A673 (cell line): Measurements from ENCODE around the gene GON7. TPM values are rescaled to one million over a fixed set of nuclear protein-coding genes. Genes with fewer than 3 reads are reported as not detected.
"Not testable (repeated sequence)": the region's sequence is repeated elsewhere in the genome, so short reads cannot be mapped to it uniquely, and the experiment has no call there.

Experiments used
- BruUV-seq: library from RNA; stranded (reverse); fragments of 400-500 nt; replicated peaks from 2 replicates; lab custom pipeline; 2021; lab: Mats Ljungman, UMichigan
- CTCF ChIA-PET: fragments of 300-600 bp; sonication (Branson Sonifier 250); formaldehyde crosslinking; loops from one replicate; lab custom pipeline; 2022; ENCODE audit warnings: antibody characterized with exemption; lab: Charles Lee
- POLR2A ChIA-PET: fragments of 300-600 bp; sonication (Branson Sonifier 250); formaldehyde crosslinking; loops from one replicate; lab custom pipeline; 2022; ENCODE audit warnings: antibody characterized with exemption; ENCODE audit not compliant: low non-redundant PET; lab: Charles Lee
- DNase-seq: peaks from one replicate; pipeline ENCODE4 v3.0.0-alpha.2; 2015; ENCODE audit warnings: low spot score
- H3K27ac ChIP-seq: fragments of 200-600 bp; sonication (generic); 2 replicates; pipeline ENCODE4 v1.5.1; 2016; ENCODE audit warnings: mixed run types, low read depth, mild to moderate bottlenecking, mixed read lengths, antibody characterized with exemption, low read length; ENCODE audit not compliant: poor library complexity, severe bottlenecking
- H3K27me3 ChIP-seq: fragments of 200-600 bp; sonication (generic); replicated peaks from 2 replicates; pipeline ENCODE4 v1.6.1; 2017; ENCODE audit warnings: mixed run types, low read depth, mild to moderate bottlenecking, mixed read lengths, antibody characterized with exemption, low read length; ENCODE audit not compliant: insufficient read depth, poor library complexity
- H3K36me3 ChIP-seq: fragments of 200-600 bp; sonication (generic); 2 replicates; pipeline ENCODE4 v1.6.1; 2016; ENCODE audit warnings: mixed run types, mild to moderate bottlenecking, mixed read lengths, antibody characterized with exemption, low read length; ENCODE audit not compliant: insufficient read depth, poor library complexity, severe bottlenecking
- H3K4me1 ChIP-seq: fragments of 200-600 bp; sonication (generic); 2 replicates; pipeline ENCODE4 v1.6.1; 2017; ENCODE audit warnings: mixed run types, mild to moderate bottlenecking, mixed read lengths, antibody characterized with exemption, low read length; ENCODE audit not compliant: insufficient read depth, poor library complexity, severe bottlenecking
- H3K4me3 ChIP-seq: fragments of 200-600 bp; sonication (generic); 2 replicates; pipeline ENCODE4 v1.5.1; 2016; ENCODE audit warnings: low read depth, mixed run types, mild to moderate bottlenecking, mixed read lengths, low read length; ENCODE audit not compliant: poor library complexity, severe bottlenecking
- H3K9me3 ChIP-seq: fragments of 200-600 bp; sonication (generic); 2 replicates; pipeline ENCODE4 v1.6.1; 2016; ENCODE audit warnings: mixed run types, low read depth, mild to moderate bottlenecking, mixed read lengths, antibody characterized with exemption, low read length; ENCODE audit not compliant: poor library complexity, severe bottlenecking
- CTCF ChIP-seq: fragments of 300-800, 200-600 bp; sonication (generic); conservative IDR thresholded peaks from 2 replicates; pipeline ENCODE4 v1.5.1; 2017; ENCODE audit warnings: low read depth, mild to moderate bottlenecking, antibody characterized with exemption, low read length, moderate library complexity, mixed read lengths
- EZH2 ChIP-seq: fragments of 200-600 bp; sonication (generic); IDR thresholded peaks from 2 replicates; pipeline ENCODE4 v1.6.1; 2017; ENCODE audit warnings: borderline replicate concordance, low read depth, mild to moderate bottlenecking, mixed read lengths, antibody characterized with exemption, low read length; ENCODE audit not compliant: poor library complexity, severe bottlenecking
- intact Hi-C: fragments of 100-400 bp; cut with micrococcal nuclease; formaldehyde crosslinking; loops from one replicate; pipeline ENCODE4 v1.10.0; 2022; ENCODE audit not compliant: unreplicated experiment
- total RNA-seq: library from RNA; stranded (reverse); gene quantifications from 2 replicates; pipeline ENCODE4 v1.2.3, GENCODE V29; 2021

The GON7 gene
- total RNA-seq, 1 experiment from 2014 or later: 24.1 TPM

DNA sequence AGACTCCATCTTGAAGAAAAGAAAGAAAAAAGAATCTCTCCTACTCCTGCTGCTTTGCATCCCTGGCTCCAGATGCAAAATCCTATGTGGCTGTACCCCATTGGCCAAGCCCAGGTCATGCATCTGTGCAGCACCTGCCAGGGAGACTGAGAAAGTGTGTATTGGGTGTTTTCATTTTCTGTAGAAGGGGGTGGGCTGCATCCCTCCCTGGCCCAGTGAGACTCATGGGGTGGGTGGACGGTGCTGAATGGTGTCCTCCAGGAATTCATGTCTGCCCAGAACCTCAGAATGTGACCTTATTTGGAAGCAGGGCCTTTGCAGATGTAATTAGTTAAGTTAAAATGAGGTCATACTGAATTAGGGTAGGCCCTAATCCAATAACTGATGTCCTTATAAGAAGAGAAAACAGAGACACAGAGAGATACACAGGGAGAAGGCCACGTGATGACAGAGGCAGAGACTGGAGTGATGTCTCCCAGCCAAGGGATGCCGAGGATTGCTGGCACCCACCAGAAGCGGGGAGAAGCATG lies 45.4 kb downstream of the GON7 start:
- no TSS peak for BruUV-seq
- no peak for TF ChIP-seq CTCF
- no peaks in the 10 kb centered on the region for H3K27me3 ChIP-seq
- no peak overlapping the region for H3K4me3 ChIP-seq
- H3K9me3 ChIP-seq: no peaks in the 10 kb centered on the region
- ChIA-PET CTCF (no interaction called here), POLR2A (no interaction called here)
- H3K36me3 ChIP-seq: no peaks in the 10 kb centered on the region
- no peak for DNase-seq
- no peaks in the 10 kb centered on the region for H3K4me1 ChIP-seq
- intact Hi-C loops: no loop called here
- no peak overlapping the region for H3K27ac ChIP-seq

DNA sequence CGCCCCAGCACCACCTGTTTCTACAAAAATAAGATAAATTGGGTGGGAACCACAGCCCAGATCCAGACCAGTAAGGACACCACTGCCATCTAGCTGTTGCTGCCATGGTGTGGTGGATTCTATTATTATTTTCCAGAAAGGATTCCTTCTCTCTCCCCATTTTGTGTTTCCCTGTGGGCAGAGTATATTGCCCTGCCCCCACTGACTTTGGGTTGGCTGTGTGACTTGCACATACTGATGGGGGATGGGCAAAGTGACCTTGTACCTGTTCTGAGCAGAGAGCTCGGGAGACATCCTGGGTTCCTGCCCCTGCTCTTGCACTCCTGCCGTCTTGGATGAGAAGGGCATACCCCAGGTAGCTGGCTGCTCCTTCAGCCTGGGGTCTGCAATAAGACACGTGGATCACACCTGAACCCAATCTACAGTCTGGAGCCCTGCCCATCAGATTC lies 46.5 kb downstream of the GON7 start:
- BruUV-seq: no TSS peak
- no peaks in the 10 kb centered on the region for H3K9me3 ChIP-seq
- no peak overlapping the region for H3K27ac ChIP-seq
- ChIA-PET CTCF (interaction anchor here (1.0 to 1.4 kb wide), 5 partner anchors 21 to 208 kb away, joined by 3 to 7 read pairs (median 4); partner anchors contain the start of genes GON7 and UBR7), POLR2A (no interaction called here)
- no peaks in the 10 kb centered on the region for H3K27me3 ChIP-seq
- H3K36me3 ChIP-seq: no peaks in the 10 kb centered on the region
- TF ChIP-seq CTCF (peak; percentile 48), EZH2 (no peak)
- H3K4me1 ChIP-seq: no peaks in the 10 kb centered on the region
- H3K4me3 ChIP-seq: no peak overlapping the region
- intact Hi-C loops: no loop called here
- peak; percentile 48 for DNase-seq

GRCh38 chr14:93159625-93160352 lies 47.1 kb downstream of the GON7 start:
- H3K27ac ChIP-seq, POLR2A ChIA-PET, H3K27me3 ChIP-seq, H3K9me3 ChIP-seq, H3K4me1 ChIP-seq, H3K36me3 ChIP-seq, BruUV-seq, DNase-seq, H3K4me3 ChIP-seq, intact Hi-C loops: not testable (repeated sequence)
- CTCF ChIA-PET: interaction anchor here (0.7 to 1.4 kb wide), 6 partner anchors 21 to 208 kb away, joined by 3 to 7 read pairs (median 4); partner anchors contain the start of genes GON7 and UBR7

DNA sequence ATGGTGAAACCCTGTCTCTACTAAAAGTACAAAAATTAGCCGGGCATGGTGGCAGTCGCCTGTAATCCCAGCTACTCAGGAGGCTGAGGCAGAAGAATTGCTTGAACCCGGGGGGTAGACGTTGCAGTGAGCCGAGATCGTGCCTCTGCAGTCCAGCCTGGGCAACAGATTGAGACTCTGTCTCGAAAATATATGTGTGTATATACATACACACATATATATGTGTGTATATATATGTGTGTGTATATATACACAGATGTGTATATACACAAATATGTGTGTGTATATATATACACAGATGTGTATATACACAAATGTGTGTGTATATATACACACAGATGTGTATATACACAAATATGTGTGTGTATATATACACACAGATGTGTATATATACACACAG lies 48.5 kb downstream of the GON7 start:
- CTCF ChIA-PET, H3K4me3 ChIP-seq: not testable (repeated sequence)

More for the DNA sequence above, 48.5 kb downstream of the GON7 start:
- DNase-seq, H3K27me3 ChIP-seq, H3K36me3 ChIP-seq, intact Hi-C loops, H3K4me1 ChIP-seq, POLR2A ChIA-PET, H3K9me3 ChIP-seq, H3K27ac ChIP-seq, BruUV-seq: not testable (repeated sequence)
